HepG2 (cell line): ENCODE data around the gene HEPN1. TPM values are rescaled to one million over a fixed set of nuclear protein-coding genes. Genes with fewer than 3 reads are reported as not detected.

Experiments
- ELF3 ChIP-seq: IDR thresholded peaks from 2 replicates; pipeline ENCODE4 v1.6.1; 2016; ENCODE audit warnings: missing genetic modification reagents, missing compliant biosample characterization
- FOXA3 ChIP-seq: IDR thresholded peaks from 2 replicates; pipeline ENCODE4 v1.6.1; 2016; ENCODE audit warnings: missing genetic modification reagents, missing compliant biosample characterization
- GATAD1 ChIP-seq: IDR thresholded peaks from 2 replicates; pipeline ENCODE4 v1.6.1; 2016; ENCODE audit warnings: missing genetic modification reagents, missing compliant biosample characterization
- GTF2F1 ChIP-seq: fragments of 150-350 bp; IDR thresholded peaks from 2 replicates; pipeline ENCODE4 v1.6.1; 2014; ENCODE audit warnings: low read length
- HMGA1 ChIP-seq: sonication (generic); formaldehyde crosslinking; conservative IDR thresholded peaks from 2 replicates; pipeline ENCODE4 v1.4.0; 2020; ENCODE audit warnings: missing genetic modification reagents
- IKZF1 ChIP-seq: fragments of 450-650 bp; IDR thresholded peaks from 2 replicates; pipeline ENCODE4 v1.7.1; 2016
- ISL2 ChIP-seq: sonication (generic); formaldehyde crosslinking; IDR thresholded peaks from 2 replicates; pipeline ENCODE4 v1.5.0; 2020; ENCODE audit warnings: missing genetic modification reagents
- MATR3 ChIP-seq: sonication (generic); formaldehyde crosslinking; IDR thresholded peaks from 2 replicates; pipeline ENCODE4 v1.4.0; 2020; ENCODE audit warnings: missing genetic modification reagents
- PHF8 ChIP-seq: sonication (generic); formaldehyde crosslinking; IDR thresholded peaks from 2 replicates; pipeline ENCODE4 v1.5.0; 2020; ENCODE audit warnings: missing genetic modification reagents
- PRPF4 ChIP-seq: fragments of 200-400 bp; formaldehyde crosslinking; IDR thresholded peaks from 2 replicates; pipeline ENCODE4 v1.6.1; 2016; ENCODE audit warnings: low read length, low read depth; ENCODE audit not compliant: poor library complexity, severe bottlenecking
- SETDB1 ChIP-seq: sonication (generic); formaldehyde crosslinking; IDR thresholded peaks from 2 replicates; pipeline ENCODE4 v1.5.1; 2020; ENCODE audit warnings: missing genetic modification reagents, mild to moderate bottlenecking, borderline replicate concordance
- SOX6 ChIP-seq, 2 experiments: fragments of 450-650 bp in 1 of 2; sonication (generic) in 1 of 2; formaldehyde crosslinking in 1 of 2; IDR thresholded peaks; 2 replicates each; pipeline versions ENCODE4 v1.4.0 to v1.6.1; 2017 to 2020; ENCODE audit warnings: antibody characterized with exemption in 1 of 2, mild to moderate bottlenecking in 1 of 2, missing genetic modification reagents in 1 of 2
- TCF7 ChIP-seq: sonication (generic); IDR thresholded peaks from 2 replicates; pipeline ENCODE4 v1.6.1; 2016; ENCODE audit warnings: antibody characterized with exemption, low read depth
- YY1 ChIP-seq: IDR thresholded peaks from 2 replicates; pipeline ENCODE4 v1.6.1; 2011; ENCODE audit warnings: low read length, low read depth, moderate library complexity, mild to moderate bottlenecking; ENCODE audit not compliant: insufficient read depth, insufficient replicate concordance
- ZNF292 ChIP-seq: sonication (generic); formaldehyde crosslinking; IDR thresholded peaks from 2 replicates; pipeline ENCODE4 v1.8.1; 2022; ENCODE audit warnings: mild to moderate bottlenecking, low read depth, missing genetic modification reagents, borderline replicate concordance
- ZNF30 ChIP-seq: sonication (generic); formaldehyde crosslinking; IDR thresholded peaks from 2 replicates; pipeline ENCODE4 v1.5.0; 2020; ENCODE audit warnings: mild to moderate bottlenecking, missing genetic modification reagents
- ZNF468 ChIP-seq: sonication (generic); formaldehyde crosslinking; IDR thresholded peaks from 2 replicates; pipeline ENCODE4 v1.8.0; 2022; ENCODE audit warnings: mild to moderate bottlenecking, moderate library complexity, missing genetic modification reagents
- ZNF510 ChIP-seq: sonication (generic); formaldehyde crosslinking; IDR thresholded peaks from 2 replicates; pipeline ENCODE4 v1.4.0; 2020; ENCODE audit warnings: low read depth, mild to moderate bottlenecking, missing genetic modification reagents
- ZNF629 ChIP-seq: sonication (generic); formaldehyde crosslinking; conservative IDR thresholded peaks from 2 replicates; pipeline ENCODE4 v1.5.0; 2020; ENCODE audit warnings: missing genetic modification reagents
- ZNF644 ChIP-seq: IDR thresholded peaks from 2 replicates; pipeline ENCODE4 v1.6.1; 2016; ENCODE audit warnings: low read depth
- ZNF7 ChIP-seq: IDR thresholded peaks from 2 replicates; pipeline ENCODE4 v1.6.1; 2016; ENCODE audit warnings: missing biosample characterization, missing genetic modification reagents
- polyA plus RNA-seq, 8 experiments: library from polyadenylated mRNA; depleted of rRNA in 3 of 8; stranded (reverse) in 7 of 8; unstranded in 1 of 8; fragments of >200 nt; fragmentation: Illumina TruSeq in 4 of 8; extraction: Trizol in 4 of 8; gene quantifications; 2 replicates each; pipeline versions ENCODE4 v1.2.1 to v1.2.3, GENCODE V29; 2011 to 2016; ENCODE audit warnings: low read depth in 4 of 8, missing spikeins in 1 of 8, mixed read lengths in 1 of 8; ENCODE audit not compliant: insufficient read depth in 1 of 8
- total RNA-seq, 5 experiments: library from RNA; depleted of rRNA; stranded (reverse); fragments of >200 nt; fragmentation: Illumina TruSeq; extraction: Trizol; gene quantifications; 2 replicates each; pipeline ENCODE4 v1.2.3, GENCODE V29; 2016; ENCODE audit warnings: low read depth in 1 of 5
- TF ChIP-seq, protein P1 (sequence below): sonication (generic); formaldehyde crosslinking; IDR thresholded peaks from 2 replicates; pipeline ENCODE4 v1.5.1; 2020; ENCODE audit warnings: missing genetic modification reagents, mild to moderate bottlenecking, borderline replicate concordance
- TF ChIP-seq, protein P2 (sequence below), 2 experiments: sonication (generic) in 1 of 2; formaldehyde crosslinking in 1 of 2; IDR thresholded peaks; 2 replicates each; pipeline versions ENCODE4 v1.4.0 to v1.6.1; 2016 to 2020; ENCODE audit warnings: borderline replicate concordance in 1 of 2, low read depth in 1 of 2, mild to moderate bottlenecking in 1 of 2, missing genetic modification reagents in 1 of 2
- TF ChIP-seq, protein P3 (sequence below): sonication (generic); formaldehyde crosslinking; IDR thresholded peaks from 2 replicates; pipeline ENCODE4 v1.8.1; 2023; ENCODE audit warnings: mild to moderate bottlenecking, missing genetic modification reagents

Gene HEPN1
- total and polyA plus RNA-seq, 2 of the 13 experiments (the other 11 are each of a cell fraction or from before 2014, with no cell fraction given) = not detected

DNA sequence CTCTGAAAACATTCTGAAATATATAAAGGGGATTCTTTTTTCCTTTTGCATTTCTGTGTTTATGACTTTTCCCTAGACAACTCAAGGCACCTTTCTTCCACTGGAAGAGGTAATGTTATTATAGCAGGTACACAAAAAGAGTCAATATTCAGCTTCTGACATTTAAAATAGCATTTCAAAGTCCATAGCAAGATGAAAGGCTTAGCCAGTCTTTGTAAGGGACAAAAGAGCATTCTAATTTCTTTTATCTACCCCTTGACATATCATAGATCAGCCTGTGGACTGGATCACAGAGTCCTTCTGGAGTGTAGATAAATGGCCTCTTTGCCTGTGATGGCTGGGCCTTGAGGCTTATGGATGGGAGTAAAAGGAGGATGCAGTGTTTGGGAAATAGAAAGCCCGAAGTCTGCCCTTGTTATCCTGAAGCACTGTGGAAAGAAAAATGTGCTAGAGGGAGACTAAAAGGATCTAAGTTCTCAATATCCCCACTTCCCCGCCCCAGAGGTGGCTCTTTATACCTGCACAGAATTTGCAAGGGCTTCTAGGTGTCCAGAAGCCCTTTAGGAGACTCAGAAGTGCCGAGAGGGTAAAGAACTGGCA, 18.4 kb downstream of the HEPN1 start (continued):
- TF ChIP-seq ISL2 (CRISPR knock-in tag) = peak; percentile 38; the same call in 1 of the 2 replicates
- TF ChIP-seq FOXA3 (CRISPR knock-in tag) = peak; percentile 43; the same call in 1 of the 2 replicates
- no peak for TF ChIP-seq PRPF4
- TF ChIP-seq ZNF7 = no peak
- TF ChIP-seq GATAD1 (CRISPR knock-in tag) = no peak
- 0 out of 2 replicates have a peak, but pooled peaks have one; percentile 8 for TF ChIP-seq ZNF629 (CRISPR knock-in tag)
- TF ChIP-seq ZNF292 (CRISPR knock-in tag) = no peak
- 0 out of 2 replicates have a peak, but pooled peaks have one; percentile 15 for TF ChIP-seq ELF3 (CRISPR knock-in tag)
- peak; percentile 92 for TF ChIP-seq TCF7
- TF ChIP-seq GTF2F1 = no peak
- 0 out of 2 replicates have a peak, but pooled peaks have one; percentile 1 for TF ChIP-seq PHF8 (CRISPR knock-in tag)
- TF ChIP-seq, protein P1, sequence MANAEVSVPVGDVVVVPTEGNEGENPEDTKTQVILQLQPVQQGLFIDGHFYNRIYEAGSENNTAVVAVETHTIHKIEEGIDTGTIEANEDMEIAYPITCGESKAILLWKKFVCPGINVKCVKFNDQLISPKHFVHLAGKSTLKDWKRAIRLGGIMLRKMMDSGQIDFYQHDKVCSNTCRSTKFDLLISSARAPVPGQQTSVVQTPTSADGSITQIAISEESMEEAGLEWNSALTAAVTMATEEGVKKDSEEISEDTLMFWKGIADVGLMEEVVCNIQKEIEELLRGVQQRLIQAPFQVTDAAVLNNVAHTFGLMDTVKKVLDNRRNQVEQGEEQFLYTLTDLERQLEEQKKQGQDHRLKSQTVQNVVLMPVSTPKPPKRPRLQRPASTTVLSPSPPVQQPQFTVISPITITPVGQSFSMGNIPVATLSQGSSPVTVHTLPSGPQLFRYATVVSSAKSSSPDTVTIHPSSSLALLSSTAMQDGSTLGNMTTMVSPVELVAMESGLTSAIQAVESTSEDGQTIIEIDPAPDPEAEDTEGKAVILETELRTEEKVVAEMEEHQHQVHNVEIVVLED (CRISPR knock-in tag) = no peak
- TF ChIP-seq, protein P2, sequence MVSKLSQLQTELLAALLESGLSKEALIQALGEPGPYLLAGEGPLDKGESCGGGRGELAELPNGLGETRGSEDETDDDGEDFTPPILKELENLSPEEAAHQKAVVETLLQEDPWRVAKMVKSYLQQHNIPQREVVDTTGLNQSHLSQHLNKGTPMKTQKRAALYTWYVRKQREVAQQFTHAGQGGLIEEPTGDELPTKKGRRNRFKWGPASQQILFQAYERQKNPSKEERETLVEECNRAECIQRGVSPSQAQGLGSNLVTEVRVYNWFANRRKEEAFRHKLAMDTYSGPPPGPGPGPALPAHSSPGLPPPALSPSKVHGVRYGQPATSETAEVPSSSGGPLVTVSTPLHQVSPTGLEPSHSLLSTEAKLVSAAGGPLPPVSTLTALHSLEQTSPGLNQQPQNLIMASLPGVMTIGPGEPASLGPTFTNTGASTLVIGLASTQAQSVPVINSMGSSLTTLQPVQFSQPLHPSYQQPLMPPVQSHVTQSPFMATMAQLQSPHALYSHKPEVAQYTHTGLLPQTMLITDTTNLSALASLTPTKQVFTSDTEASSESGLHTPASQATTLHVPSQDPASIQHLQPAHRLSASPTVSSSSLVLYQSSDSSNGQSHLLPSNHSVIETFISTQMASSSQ (IDR thresholded peaks at IDR 0.05; ENCODE audit: low read depth) = no peak
- TF ChIP-seq, protein P2 (CRISPR knock-in tag; IDR thresholded peaks at IDR 0.05; ENCODE audit: borderline replicate concordance) = no peak
- no peak for TF ChIP-seq HMGA1 (CRISPR knock-in tag)
- no peak for TF ChIP-seq ZNF30 (CRISPR knock-in tag)
- TF ChIP-seq YY1 = peak; percentile 41
- 0 out of 2 replicates have a peak, but pooled peaks have one; percentile 18 for TF ChIP-seq ZNF644 (CRISPR knock-in tag)
- TF ChIP-seq, protein P3, sequence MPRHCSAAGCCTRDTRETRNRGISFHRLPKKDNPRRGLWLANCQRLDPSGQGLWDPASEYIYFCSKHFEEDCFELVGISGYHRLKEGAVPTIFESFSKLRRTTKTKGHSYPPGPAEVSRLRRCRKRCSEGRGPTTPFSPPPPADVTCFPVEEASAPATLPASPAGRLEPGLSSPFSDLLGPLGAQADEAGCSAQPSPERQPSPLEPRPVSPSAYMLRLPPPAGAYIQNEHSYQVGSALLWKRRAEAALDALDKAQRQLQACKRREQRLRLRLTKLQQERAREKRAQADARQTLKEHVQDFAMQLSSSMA (CRISPR knock-in tag) = no peak
- TF ChIP-seq MATR3 = no peak
- no peak for TF ChIP-seq ZNF468 (CRISPR knock-in tag)
- no peak for TF ChIP-seq SOX6 (IDR thresholded peaks at IDR 0.05)
- TF ChIP-seq SOX6 (CRISPR knock-in tag; IDR thresholded peaks at IDR 0.05) = peak; percentile 68
- 0 out of 2 replicates have a peak, but pooled peaks have one; percentile 7 for TF ChIP-seq ZNF510
- no peak for TF ChIP-seq IKZF1
- no peak for TF ChIP-seq SETDB1 (CRISPR knock-in tag)
